ENCODE measurements around the gene DHX58.

Gene DHX58

DNA sequence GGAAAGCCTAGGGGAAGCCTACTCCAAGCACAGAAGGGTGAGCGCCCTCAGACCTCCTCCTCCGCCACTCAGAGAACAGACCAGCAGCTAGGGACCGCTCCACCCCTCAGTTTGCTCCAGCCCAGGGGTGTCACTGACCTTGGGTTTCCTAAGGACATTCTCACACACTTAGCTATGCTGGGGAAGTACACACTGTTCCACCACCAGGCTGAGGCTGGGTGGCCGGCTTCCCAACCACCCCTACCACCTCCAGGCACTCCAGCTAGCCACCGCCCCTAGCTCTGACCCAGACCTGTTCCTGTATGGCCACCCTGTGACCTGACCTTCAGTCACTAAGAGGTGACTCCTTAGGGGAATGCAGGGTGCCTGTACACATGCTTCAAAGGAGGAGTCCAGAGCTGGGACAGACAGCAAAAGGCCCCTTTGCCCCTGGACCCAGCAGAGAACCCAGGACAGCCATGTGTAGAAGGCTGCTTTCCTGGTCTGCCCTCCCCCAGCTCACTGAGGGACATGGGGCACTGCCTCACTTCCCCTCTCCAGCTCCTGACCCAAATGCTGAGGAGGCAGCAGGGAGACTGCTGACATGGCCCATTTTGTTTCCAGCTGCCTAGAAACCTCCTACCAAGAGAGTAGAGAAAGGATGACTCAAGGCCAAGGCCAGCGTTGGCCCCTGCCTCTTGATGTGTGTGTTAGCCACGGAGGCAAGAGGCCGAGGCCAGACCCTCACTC, 16.8 kb upstream of the DHX58 start:
- DNase-seq, result no peak

DNA sequence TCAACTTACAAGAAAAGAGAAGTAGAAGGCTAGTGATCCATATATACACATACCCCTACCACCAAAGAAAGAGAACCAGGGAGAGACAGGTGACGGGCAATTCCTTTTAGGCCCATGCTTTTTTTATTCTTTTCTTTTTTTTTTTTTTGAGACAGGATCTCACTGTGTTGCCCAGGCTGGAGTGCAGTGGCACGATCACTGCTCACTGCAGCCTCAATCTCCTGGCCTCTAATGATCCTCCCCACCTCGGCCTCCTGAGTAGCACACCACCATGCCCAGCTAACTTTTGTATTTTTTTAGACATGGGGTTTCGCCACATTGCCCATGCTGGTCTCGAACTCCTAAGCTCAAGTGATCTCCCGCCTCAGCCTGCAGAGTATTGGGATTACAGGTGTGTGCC, 14.9 kb upstream of the DHX58 start:
- DNase-seq, result no peak

DNA sequence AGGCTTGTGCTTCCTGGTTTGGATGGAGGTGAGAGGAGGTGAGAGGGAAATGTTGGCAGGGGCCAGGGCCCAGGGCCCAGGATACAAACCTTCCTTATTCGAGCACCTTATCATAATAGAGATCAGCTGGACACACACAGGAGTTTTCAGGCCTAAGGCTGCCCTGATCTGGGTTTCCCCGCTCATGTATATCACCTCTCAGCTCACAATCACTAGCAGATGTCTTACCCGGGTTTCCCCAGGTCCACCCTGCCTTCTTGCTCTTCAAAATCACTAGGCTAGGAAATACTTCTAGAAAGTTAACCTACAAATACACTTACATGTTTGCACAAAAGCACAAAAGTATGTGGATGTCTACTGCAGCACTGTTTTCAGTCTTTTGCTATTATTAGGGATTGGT, 14.3 kb upstream of the DHX58 start:
- no peak for DNase-seq

DNA sequence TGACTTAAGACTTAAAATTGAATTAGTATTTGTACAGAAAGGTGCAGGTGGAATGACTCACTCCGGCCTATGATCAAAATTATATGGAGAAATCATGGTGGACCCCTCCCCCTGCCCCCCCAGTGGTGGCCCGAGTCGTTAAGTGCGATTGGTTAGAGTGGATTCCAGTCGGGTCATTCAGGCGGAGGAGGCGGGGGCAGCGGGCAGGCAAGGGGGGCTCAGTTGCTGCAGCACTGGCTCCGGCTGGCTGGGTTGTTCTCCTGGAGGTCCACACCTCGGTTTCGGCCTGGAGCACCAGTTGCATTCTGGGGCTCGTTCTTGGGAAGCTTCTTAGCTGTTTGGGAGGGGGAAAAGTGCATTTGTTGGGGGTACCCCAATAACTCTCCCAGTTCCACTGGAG, 13.1 kb upstream of the DHX58 start:
- DNase-seq, result no peak

DNA sequence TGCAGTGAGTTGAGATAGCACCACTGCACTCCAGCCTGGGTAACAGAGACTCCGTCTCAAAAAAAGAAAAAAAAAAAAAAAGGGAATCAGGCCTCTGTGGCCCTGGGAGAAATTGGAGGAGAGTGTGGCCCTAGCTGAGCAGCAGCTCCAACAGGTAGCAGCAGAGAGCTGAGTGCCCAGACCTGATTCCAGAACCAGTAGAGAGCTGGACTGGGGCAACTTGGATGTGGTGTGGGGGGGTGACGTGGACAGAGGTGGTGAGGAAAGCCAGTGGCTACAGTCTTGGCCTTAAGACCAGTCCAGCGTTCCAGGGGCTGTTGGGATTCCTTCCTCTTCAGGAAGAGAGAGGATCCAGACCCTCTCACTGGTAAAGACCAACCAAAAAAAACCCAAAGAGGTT, 11.7 kb upstream of the DHX58 start:
- DNase-seq, result no peak

DNA sequence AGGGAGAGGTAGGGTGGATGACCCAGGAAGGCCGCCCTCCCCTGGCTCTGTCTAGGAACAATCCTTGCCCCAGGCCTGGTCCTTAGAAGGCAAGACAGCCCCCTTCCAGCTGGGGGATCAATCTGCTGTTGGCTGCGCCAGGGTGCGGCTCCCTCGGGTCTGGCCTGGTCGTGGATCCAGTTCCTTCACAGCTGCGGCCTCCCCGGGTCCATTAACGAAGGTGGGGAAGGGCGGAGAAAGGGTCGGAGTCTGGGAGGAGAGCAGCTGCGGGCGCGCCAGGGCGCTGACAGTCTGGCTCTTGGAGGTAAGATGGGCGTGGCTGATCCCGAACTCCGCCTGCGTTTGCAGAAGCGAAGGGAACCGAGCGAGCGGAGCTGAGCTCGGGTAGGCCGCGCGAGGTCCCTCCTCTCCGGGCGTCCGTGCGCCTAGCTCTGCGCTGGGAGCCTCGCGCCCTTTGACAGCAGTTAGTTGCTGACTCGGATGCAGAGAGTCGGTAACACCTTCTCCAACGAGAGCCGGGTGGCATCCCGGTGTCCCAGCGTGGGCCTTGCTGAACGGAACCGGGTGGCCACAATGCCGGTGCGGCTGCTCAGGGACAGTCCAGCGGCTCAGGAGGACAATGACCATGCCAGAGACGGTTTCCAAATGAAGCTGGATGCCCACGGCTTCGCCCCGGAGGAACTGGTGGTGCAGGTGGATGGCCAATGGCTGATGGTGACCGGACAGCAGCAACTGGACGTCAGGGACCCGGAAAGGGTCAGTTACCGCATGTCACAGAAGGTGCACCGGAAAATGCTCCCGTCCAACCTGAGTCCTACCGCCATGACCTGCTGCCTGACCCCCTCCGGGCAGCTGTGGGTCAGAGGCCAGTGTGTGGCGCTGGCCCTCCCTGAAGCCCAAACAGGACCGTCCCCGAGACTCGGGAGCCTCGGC, 10.1 kb upstream of the DHX58 start, which contains the start of gene HSPB9:
HSPB9 (plus strand) TSS at position 434 of the 933 bp plus-strand sequence; CDS start at position 481, 47 bp downstream.
- no peak for DNase-seq

DNA sequence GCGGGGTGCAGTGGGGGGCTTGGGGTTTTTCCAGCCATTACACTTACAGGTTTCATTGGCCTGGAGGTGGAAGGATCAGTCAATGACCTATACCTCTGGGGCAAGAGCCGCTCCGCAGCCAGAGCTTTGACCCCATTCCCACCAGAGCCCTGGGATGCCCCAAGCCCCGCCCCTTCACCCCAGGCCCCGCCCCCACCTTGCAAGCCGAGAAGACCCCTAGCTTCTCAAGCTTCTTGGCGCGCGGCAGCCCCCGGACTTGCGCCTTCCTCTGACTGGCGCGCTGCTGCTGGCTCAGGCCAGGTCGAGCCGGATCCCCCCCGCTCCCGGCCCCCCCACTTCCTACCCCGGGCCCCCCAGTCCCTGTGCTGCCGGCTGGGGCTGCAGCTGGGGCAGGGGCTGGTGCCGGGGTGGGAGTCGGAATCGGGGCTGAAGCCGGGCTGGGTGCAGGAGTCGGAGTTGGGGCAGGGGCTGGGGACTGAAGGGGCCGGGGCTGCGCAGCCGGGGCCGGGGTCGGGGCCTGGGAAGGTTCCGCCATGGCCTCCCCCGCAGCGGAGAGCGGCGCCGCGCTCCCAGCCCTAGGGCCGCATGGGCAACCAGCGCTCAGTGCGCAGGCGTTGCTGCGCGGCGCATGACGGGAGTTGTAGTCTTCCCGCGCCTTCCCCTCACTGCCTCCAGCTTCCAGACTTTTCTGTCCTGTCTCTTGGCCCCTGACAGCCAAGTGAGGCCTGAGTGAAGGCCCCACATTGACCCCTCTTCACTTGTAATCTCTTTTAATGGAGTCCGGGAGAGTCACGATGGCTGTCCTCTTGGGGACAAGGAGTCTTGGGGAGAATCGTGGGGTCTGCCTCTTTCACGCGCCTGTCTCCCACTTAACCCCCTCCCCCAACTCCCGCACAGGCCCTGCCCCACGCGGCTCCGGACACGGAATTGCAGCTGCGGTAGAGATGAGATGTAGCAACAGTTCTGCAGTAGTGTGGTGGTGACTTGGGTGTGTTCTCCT, 8.6 kb upstream of the DHX58 start, which contains the start of gene KAT2A:
KAT2A (minus strand) TSS at position 598 of the 1,000 bp plus-strand sequence; CDS start at position 535, 63 bp downstream.
- DNase-seq, result peak; percentile 38 to 73 (median 67)

DNA sequence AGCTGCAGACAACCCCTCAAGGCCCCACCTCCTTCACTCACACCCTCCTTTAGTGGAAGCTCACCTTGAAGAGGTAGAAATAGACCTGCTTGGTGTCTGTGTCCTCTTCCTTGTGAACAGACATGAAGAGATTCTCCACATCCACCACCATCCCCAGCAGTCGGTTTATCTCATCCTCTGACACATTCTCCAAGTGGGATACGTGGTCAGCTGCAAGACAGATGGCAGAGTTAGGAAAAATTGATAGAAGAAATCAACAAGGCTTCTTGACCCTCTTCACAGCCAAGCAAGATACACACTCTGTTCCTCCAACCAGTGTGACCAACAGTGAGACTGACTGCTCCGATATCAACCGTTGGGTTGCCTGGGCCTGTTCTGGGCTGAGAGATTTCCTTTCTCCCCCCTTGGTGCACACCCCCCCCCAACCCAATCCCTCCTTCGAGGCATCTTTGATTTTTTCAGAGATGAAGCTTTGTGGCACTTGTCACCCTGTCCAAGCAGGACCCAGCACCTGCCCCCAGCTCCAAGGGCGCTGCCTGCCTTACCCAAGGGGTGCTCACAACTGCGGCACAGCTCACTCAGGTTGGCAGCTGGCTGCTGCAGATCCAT, 7.8 kb upstream of the DHX58 start:
- DNase-seq, result no peak

DNA sequence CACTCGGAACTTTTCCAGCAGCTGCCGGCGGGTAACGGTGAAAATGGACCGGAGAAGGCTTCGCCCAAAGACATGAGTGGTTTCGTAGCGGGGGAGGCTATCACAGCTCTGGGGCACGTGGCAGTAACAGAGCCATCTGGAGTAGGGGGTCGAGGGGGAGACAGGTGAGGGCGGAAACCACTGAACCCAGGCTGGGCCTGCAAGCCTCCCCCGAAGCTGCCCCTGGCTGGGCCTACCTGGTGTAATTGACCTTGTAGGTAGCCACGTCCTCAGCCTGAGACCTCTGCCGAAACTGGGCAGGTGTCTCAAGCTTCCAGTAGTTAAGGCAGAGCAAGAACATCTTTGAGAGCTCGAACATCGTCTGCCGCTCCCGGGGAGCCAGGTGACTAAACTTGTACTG, 6.8 kb upstream of the DHX58 start:
- DNase-seq, result no peak

DNA sequence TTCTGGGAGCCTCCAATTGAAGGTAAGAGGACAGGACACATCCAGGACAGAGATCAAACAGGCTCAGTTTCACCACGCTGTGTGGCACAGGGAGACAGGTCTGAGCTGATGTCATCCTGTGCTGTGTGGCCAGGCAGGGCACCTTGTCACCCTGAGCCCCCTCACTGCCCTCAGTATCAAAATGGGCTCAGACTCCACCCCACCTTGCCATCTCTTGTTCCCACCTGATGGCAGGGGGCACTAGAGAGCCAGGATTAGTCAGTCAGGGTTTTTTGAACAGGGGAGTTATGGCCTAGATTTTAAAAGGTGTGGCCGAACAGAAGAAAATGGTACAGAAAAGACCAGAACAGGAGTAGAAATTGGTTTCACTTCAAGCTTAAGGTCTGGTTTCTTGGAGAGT, 6.0 kb upstream of the DHX58 start:
- peak in 3 of 6 experiments; percentile 10 to 42 (median 32) for DNase-seq

DNA sequence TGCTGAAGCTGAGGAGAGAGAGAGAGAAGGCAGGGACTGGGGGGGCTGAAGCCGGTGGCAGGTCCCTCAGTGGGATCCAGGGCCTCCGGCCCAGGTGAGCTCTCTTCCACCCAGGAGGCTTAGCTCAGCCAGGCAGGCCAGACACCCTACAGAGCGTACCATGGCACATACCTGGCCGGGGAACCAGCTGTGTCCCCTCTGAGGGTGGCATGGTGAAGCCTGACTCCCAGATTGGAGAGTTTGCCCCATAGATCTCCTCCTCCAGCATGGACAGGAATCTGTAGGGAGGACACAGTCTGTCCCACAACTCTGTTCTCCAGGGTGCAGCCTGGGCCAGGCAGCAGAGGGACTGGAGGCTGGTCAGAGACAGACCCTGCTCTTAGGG, 5.6 kb upstream of the DHX58 start:
- DNase-seq, result no peak

DNA sequence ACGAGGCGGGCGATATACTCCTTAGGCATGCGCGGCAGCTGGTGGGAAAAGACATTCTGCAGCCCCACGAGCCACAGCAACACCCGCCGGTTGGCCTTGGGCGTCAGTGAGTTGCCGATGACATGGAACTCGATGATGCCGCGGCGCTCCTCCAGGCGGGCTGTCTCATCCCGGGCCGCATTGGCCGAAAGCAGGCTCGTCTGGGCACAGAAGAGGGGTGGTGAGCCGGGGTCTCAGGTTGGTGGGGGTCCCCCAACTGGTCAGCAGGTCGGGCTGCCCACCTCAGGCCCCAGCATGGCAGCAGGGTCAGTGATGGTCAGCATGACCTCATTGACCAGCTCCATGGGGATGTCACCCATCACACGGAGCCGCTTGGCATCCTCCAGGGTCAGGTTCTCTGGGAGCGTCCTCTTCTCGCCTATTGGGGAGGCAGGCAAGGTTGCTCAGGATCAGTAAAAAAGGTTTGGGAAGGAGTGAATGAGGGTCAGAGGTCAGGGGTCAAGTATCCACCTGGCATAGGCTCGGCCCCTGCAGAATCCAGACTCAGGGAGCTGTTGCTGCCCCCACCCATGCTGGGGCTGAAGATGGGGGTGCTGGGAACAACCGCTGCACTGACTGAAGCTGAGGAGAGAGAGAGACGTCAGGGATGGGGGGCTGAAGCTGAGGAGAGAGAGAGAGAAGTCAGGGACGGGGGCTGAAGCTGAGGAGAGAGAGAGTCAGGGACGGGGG, 5.0 kb upstream of the DHX58 start:
- no peak for DNase-seq

DNA sequence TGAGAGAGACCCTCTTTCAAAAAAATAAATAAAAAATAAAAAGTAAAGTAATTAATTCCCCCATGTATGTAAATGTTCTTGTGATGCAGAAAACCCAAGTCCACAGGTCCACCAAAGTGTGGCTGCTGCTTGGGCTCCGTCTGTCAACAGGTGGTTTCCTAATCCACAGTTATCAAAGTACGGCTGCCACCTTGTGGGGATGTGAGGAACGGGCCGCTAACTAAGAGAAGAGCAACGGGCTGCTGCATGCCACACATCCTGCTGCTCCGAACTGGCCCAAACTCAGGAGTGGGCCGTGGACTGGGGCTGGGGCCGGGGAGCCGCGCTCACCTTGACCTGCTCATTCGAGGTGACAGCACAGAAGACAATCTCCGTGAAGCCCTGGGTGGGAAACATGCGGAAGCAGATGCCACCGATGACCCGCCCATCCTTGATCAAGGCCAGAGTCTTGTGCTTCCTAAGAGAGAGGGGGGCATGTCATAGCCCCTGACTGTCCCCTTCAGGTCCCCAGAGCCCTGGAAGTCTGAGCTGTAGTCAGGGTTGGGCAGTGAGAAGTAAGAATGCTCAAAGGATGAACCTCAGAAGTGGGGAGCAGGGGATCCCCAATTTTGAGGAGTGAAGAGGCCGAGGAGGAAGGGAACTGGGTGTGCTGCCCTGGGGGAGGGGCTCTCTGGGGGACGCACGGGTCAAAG, 4.3 kb upstream of the DHX58 start:
- DNase-seq, result peak; percentile 71 to 85 (median 77)

DNA sequence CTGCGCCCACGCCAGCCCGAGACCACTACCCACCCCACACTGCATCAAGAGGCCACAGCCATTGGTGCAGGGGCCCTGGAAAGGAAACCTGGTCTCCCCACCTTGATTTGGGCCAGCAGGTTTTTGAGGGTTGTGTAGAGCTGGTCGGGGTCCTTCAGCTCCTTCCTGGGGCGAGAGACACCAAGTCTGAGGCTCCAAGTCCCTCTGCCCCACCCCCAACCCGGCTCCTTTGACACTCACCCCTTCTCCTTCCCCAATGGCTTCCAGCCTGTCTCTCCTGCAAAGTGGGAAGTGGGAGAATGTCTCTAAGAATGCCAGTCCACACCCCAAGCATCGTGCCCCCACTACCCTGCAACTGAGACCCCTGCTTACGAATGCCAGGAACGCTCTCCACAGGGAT, 1.6 kb upstream of the DHX58 start:
- no peak for DNase-seq

DNA sequence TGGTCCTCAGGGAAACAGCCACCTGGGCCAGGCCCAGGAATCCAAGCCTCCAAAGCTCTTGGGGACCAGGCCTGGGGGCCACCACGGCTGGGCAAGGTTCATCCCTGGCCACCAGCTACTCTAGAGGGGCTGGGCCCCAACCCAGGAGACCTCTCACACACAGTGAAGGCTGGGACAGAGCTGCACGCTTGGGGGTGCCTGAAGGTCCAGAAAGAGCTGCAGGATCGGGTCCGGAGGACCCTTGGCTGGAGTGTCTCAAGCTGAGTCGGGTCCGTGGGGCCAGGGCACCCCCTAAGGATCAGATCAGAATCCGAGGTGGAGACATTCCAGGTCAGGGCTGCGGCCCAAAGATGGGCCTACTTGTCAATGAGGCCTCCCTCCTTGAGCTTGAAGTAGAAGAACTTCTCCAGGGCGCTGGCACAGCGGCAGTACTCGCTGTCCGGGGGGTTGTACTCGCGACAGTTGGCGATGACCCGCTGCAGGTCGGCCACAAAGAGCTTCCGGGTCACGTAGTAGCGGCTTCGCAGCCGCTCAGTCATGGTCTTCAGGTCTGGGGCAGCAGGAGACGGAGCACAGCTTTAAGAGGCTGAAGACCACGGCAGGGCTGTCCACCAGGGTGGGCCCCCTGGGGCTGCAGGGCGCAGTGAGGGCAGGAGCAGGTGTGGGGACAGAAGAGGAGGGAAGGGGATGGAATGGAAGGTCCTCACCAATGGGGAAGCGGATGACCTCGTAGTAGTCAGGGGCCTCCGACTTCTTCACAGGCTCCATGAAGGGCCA, 967 bp upstream of the DHX58 start:
- no peak for DNase-seq

DNA sequence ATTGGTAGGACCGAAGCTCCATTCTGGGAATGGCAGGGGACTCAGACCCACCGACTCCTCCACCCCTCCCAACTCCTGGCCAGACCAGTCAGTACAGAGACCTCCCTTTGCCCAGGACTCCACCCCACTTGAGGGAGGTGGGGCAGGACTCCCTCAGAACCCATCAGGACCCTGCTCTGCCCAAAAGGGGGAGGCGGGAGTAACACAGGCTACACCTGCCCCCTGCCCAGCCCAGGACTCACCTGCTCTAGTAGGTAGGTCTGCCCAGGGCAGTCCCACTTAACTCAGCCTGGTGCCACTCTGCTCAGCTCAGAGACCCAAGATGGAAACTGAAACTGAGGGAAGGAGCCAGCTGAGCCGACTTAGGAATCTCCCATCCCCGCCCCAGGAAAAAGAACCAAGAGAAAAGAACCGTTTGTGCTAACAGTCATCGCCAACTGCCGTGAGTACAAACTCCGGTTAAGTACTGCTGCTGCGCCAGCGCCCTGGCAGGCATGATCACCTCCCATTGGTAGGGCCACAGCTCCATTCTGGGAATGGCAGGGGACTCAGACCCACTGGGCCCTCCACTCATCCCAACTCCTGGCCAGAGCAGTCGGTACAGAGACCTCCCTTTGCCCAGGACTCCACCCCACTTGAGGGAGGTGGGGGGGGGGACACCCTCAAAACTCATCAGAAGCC, 503 bp downstream of the DHX58 start:
- DNase-seq, result peak in 2 of 6 experiments; percentile 16 to 36

DNA sequence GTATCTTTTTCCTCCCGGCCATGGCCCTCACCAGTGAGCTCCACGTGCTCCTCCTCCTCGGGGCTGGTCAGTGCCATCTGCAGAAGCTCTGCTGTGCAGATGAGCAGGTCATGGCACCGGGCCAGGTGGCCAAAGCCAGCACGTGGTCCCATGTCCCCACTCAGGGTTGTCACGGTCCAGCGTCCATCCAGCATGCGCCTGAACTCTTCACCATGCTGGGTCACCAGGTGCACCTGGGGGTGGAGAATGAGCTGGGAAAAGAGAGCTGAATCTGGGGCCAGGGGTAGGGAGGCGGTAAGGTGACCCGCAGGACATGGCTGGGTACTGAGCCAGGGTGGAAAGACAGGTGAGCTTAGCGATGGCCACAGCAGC, 1.3 kb downstream of the DHX58 start:
- no peak for DNase-seq

DNA sequence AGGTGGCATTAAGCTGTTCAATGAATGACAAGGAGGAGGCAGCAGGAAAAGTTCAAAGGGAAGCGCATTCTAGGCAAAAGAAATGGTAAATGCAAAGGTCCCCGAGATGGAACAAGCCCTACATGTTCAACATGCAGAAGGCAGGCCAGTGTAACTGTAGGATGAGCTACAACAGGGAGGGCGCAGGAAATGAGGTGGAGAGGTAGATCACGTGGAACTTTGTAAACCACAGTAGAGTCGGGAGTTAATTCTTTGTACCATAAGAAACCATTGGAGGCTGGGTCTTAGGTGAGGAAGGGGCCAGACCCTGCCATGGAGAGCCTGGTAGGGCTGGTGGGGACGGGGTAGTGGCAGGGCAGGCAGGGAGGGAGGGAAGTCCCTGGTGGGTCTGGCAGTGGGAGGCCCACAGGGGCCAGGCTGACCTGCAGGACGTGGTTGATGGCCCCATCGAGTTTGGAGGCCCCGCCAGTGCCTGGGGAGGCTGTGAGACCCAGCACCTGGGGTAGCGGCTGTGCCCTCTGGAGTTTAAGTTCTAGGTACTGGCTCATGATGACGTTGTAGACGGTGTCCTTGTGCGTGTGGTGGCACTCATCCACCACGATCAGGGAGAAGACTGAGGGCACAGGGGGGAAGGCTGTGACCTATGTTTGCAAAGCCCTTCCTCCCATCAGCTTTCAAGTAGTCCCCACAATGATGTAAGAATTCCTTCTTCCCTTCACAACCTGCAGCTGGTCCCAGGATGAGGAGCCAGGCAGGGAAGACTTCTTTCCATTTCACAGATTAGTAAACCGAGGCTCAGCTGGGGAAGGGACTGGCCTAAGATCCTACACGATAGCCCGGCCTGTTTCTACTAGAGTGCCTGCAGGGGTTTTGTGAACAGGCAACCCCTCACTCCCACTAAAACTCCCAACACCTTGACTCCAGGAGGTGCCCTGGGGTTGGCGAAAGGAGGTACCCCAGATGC, 1.9 kb downstream of the DHX58 start:
- DNase-seq, result peak in 3 of 6 experiments; percentile 8 to 22 (median 9)

Data from stimulated activated naive CD4-positive, alpha-beta T cell (primary cell).